ENCODE measurements around the gene ATG5. TPM values are rescaled to one million over a fixed set of nuclear protein-coding genes. Genes with fewer than 3 reads are reported as not detected.

The ATG5 gene
- total RNA-seq, 1 experiment from 2014 or later = 51.4 TPM

- Histone ChIP-seq H3K27ac (ENCODE audit: low read length) (no peak overlapping the region), H3K4me1 (ENCODE audit: control insufficient read depth, insufficient read depth, low read length) (no peaks in the 10 kb centered on the region), H3K36me3 (ENCODE audit: control insufficient read depth, insufficient read depth, low read length) (peaks cover 4% of the 10 kb centered on the region; the same call in 1 of the 2 replicates), H3K27me3 (ENCODE audit: control insufficient read depth, insufficient read depth, low read length) (no peaks in the 10 kb centered on the region), H3K9me3 (ENCODE audit: control insufficient read depth, insufficient read depth, low read depth, low read length) (no peaks in the 10 kb centered on the region), H3K4me3 (ENCODE audit: low read depth in 2 of 2, low read length in 2 of 2) (no peak overlapping the region)
- no TSS peak for BruUV-seq (replicated peaks)
- ATAC-seq (no peak), DNase-seq (ENCODE audit: low read depth, low spot score) (no peak)
- TF ChIP-seq TCF7L2 (IDR thresholded peaks at IDR 0.05; ENCODE audit: low read depth, low read length) (no peak), SIN3A (IDR thresholded peaks at IDR 0.05; ENCODE audit: borderline replicate concordance, insufficient read depth, low read depth, low read length) (no peak), REST (IDR thresholded peaks at IDR 0.05; ENCODE audit: insufficient read depth in 1 of 2, low read depth in 2 of 2, low read length in 1 of 2) (no peak), CTCF (IDR thresholded peaks at IDR 0.05) (no peak), POLR2AphosphoS5 (IDR thresholded peaks at IDR 0.05; ENCODE audit: low read depth, low read length) (no peak)
- intact Hi-C loops (cut with micrococcal nuclease; ENCODE audit: unreplicated experiment) (no loop called here), in situ Hi-C loops (cut with HindIII; ENCODE audit: low pct_unique_long_range_greater_than_20kb, low sequenced_read_pairs) (no loop called here)
- CTCF ChIA-PET = no interaction called here
- POLR2A ChIA-PET = no interaction called here
These were observed 138.1 kb downstream of the ATG5 start for GRCh38 chr6:106187424-106187982.

GRCh38 chr6:106186714-106187113 is 138.8 kb downstream of the ATG5 start:
- Histone ChIP-seq H3K27ac (ENCODE audit: low read length) (no peak overlapping the region), H3K36me3 (ENCODE audit: control insufficient read depth, insufficient read depth, low read length) (peaks cover 4% of the 10 kb centered on the region; the same call in 1 of the 2 replicates), H3K27me3 (ENCODE audit: control insufficient read depth, insufficient read depth, low read length) (no peaks in the 10 kb centered on the region), H3K4me1 (ENCODE audit: control insufficient read depth, insufficient read depth, low read length) (no peaks in the 10 kb centered on the region), H3K9me3 (ENCODE audit: control insufficient read depth, insufficient read depth, low read depth, low read length) (no peaks in the 10 kb centered on the region), H3K4me3 (ENCODE audit: low read depth in 2 of 2, low read length in 2 of 2) (no peak overlapping the region)
- CTCF ChIA-PET = no interaction called here
- in situ Hi-C loops (cut with HindIII; ENCODE audit: low pct_unique_long_range_greater_than_20kb, low sequenced_read_pairs) (no loop called here), intact Hi-C loops (cut with micrococcal nuclease; ENCODE audit: unreplicated experiment) (no loop called here)
- ATAC-seq = no peak
- no peak for DNase-seq (ENCODE audit: low read depth, low spot score)
- no peak for TF ChIP-seq POLR2AphosphoS5 (IDR thresholded peaks at IDR 0.05; ENCODE audit: low read depth, low read length)
- TF ChIP-seq TCF7L2 (IDR thresholded peaks at IDR 0.05; ENCODE audit: low read depth, low read length) = no peak
- no peak for TF ChIP-seq SIN3A (IDR thresholded peaks at IDR 0.05; ENCODE audit: borderline replicate concordance, insufficient read depth, low read depth, low read length)
- TF ChIP-seq CTCF (IDR thresholded peaks at IDR 0.05) = no peak
- TF ChIP-seq REST (IDR thresholded peaks at IDR 0.05; ENCODE audit: insufficient read depth in 1 of 2, low read depth in 2 of 2, low read length in 1 of 2) = no peak
- POLR2A ChIA-PET = no interaction called here
- BruUV-seq (replicated peaks) = no TSS peak

Measured in Panc1 (cell line).